GM19351 (cell line): ENCODE data around the gene PML.

ENCODE experiments used
- ATAC-seq: cut with Tn5 transposase; IDR thresholded peaks from one replicate; pipeline ENCODE4 v1.9.1; 2021; ENCODE audit warnings: mild to moderate bottlenecking, moderate library complexity; ENCODE audit not compliant: unreplicated experiment

Gene PML

GRCh38 chr15:73994413-73994883 is at the start of gene PML:
TSS of gene PML (plus strand) at chr15:73994716. CDS start at chr15:73994813, 97 bp downstream.
- ATAC-seq, result peak; percentile 73

GRCh38 chr15:73945130-73945508 is 49.4 kb upstream of the PML start:
- ATAC-seq, result no peak

- no peak for ATAC-seq
These were observed 48.3 kb upstream of the PML start for GRCh38 chr15:73946046-73946721.

- no peak for ATAC-seq
These were observed 47.6 kb upstream of the PML start for GRCh38 chr15:73946795-73947370.

- ATAC-seq, result no peak
These were observed 46.9 kb upstream of the PML start for GRCh38 chr15:73947651-73948050.

- ATAC-seq, result no peak
These were observed 46.1 kb upstream of the PML start for GRCh38 chr15:73948396-73948795.

GRCh38 chr15:73948982-73949381 is 45.5 kb upstream of the PML start:
- ATAC-seq, result no peak

GRCh38 chr15:73949496-73949895 is 45.0 kb upstream of the PML start:
- ATAC-seq, result no peak

GRCh38 chr15:73950479-73950830 is 44.1 kb upstream of the PML start:
- ATAC-seq, result no peak

GRCh38 chr15:73950831-73951561 is 43.5 kb upstream of the PML start:
- peak; percentile 54 for ATAC-seq

- ATAC-seq, result no peak
These were observed 42.9 kb upstream of the PML start for GRCh38 chr15:73951601-73952000.

GRCh38 chr15:73952171-73952912 is 42.2 kb upstream of the PML start:
- no peak for ATAC-seq

- ATAC-seq, result no peak
These were observed 41.4 kb upstream of the PML start for GRCh38 chr15:73952913-73953750.

- ATAC-seq, result no peak
These were observed 40.0 kb upstream of the PML start for GRCh38 chr15:73954188-73955145.

- no peak for ATAC-seq
These were observed 39.2 kb upstream of the PML start for GRCh38 chr15:73955326-73955725.

GRCh38 chr15:73955861-73956742 is 38.4 kb upstream of the PML start:
- no peak for ATAC-seq

GRCh38 chr15:73956743-73957135 is 37.8 kb upstream of the PML start:
- ATAC-seq, result no peak

GRCh38 chr15:73957276-73957675 is 37.2 kb upstream of the PML start:
- no peak for ATAC-seq
